Right lobe of liver (tissue), 4 donors: ENCODE data around the gene NUMB.

Experiments
- POLR2A ChIP-seq: fragments of 450-650 bp; IDR thresholded peaks from one replicate; pipeline ENCODE4 v1.6.1; 2017; ENCODE audit warnings: antibody characterized with exemption, mild to moderate bottlenecking
- TF ChIP-seq, protein P1 (sequence below), 4 donors: fragments of 200-600 bp in 3 of 4; fragments of 450-650 bp in 1 of 4; IDR thresholded peaks; one replicate each; pipeline versions ENCODE4 v1.5.1 to v1.8.0; 2016 to 2022; ENCODE audit warnings: antibody characterized with exemption in 4 of 4, mild to moderate bottlenecking in 2 of 4
- donor health status: DM: no; HTN: no; CAD: no.
- donor health status: DM: no; HTN: no; CAD: no.
- donor health status: DM: no; HTN: yes; CAD: no.

DNA sequence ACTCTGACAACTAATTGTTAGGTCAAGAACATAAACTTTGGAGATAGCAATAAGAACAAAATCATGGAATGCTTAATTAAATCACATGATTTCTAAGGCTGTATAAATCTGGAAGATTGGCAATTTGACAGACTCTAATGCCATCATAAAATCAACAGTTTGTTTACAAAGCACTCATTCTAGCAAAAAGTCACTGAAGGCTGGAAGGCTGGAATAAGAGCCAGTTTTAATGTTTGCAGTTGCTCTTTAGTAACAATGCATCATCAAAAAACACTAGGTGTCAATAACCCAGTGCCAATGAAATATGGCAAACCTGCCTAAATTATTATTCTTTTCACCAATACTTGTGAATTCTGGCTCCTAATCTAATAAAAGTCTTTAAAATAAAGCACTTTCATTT, 65.0 kb downstream of the NUMB start:
- TF ChIP-seq, protein P1, sequence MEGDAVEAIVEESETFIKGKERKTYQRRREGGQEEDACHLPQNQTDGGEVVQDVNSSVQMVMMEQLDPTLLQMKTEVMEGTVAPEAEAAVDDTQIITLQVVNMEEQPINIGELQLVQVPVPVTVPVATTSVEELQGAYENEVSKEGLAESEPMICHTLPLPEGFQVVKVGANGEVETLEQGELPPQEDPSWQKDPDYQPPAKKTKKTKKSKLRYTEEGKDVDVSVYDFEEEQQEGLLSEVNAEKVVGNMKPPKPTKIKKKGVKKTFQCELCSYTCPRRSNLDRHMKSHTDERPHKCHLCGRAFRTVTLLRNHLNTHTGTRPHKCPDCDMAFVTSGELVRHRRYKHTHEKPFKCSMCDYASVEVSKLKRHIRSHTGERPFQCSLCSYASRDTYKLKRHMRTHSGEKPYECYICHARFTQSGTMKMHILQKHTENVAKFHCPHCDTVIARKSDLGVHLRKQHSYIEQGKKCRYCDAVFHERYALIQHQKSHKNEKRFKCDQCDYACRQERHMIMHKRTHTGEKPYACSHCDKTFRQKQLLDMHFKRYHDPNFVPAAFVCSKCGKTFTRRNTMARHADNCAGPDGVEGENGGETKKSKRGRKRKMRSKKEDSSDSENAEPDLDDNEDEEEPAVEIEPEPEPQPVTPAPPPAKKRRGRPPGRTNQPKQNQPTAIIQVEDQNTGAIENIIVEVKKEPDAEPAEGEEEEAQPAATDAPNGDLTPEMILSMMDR (IDR thresholded peaks at IDR 0.05) = no peak
- no peak for TF ChIP-seq POLR2A
